Ureter (tissue), 1 donor: ENCODE measurements around the gene WNT5B. TPM values are rescaled to one million over a fixed set of nuclear protein-coding genes. Genes with fewer than 3 reads are reported as not detected.
"Not testable (repeated sequence)": the region's sequence is repeated elsewhere in the genome, so short reads cannot be mapped to it uniquely, and the experiment has no call there.

ENCODE experiments used
- DNase-seq: peaks from one replicate; pipeline ENCODE4 v3.0.0-alpha.2; 2020; ENCODE audit warnings: low spot score
- total RNA-seq: library from RNA; stranded (reverse); gene quantifications from one replicate; pipeline ENCODE4 v1.2.4, GENCODE V29; 2023
- donor health status: DM: yes; HTN: yes; CAD: no.

WNT5B gene
- total RNA-seq, 1 donor from 2014 or later = 7.2 TPM

DNA sequence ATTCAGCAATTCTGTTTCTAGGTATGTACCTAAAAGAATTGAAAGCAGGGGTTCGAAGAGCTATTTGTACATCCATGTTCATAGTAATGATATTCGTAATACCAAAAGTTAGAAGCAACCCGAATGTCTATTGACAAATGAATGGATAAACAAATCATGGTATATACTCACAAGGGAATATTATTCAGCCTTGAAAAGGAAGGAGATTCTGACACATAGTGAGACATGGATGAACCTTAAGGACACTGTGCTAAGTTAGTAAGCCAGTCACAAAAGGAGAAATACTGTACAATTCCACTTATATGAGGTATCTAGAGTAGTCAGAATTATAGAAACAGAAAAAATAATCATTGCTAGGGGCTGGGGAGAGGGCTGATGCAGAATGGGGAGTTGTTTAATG lies 30.3 kb upstream of the WNT5B start:
- no peak for DNase-seq

DNA sequence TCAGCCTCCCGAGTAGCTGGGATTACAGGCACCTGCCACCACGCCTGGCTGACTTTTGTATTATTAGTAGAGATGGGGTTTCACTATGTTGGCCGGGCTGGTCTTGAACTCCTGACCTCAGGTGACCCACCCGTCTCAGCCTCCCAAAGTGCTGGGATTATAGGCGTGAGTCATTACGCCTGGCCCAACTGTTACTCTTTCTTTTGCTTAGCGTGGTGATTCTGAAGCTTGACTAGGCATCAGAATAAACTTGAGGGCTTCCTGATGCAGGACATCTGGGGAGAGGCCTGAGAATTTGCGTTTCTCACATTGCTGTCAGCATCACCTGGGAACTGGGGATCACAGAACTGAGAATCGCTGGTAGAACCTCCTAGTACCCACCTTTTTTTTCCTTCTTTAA lies 26.3 kb upstream of the WNT5B start:
- not testable (repeated sequence) for DNase-seq

DNA sequence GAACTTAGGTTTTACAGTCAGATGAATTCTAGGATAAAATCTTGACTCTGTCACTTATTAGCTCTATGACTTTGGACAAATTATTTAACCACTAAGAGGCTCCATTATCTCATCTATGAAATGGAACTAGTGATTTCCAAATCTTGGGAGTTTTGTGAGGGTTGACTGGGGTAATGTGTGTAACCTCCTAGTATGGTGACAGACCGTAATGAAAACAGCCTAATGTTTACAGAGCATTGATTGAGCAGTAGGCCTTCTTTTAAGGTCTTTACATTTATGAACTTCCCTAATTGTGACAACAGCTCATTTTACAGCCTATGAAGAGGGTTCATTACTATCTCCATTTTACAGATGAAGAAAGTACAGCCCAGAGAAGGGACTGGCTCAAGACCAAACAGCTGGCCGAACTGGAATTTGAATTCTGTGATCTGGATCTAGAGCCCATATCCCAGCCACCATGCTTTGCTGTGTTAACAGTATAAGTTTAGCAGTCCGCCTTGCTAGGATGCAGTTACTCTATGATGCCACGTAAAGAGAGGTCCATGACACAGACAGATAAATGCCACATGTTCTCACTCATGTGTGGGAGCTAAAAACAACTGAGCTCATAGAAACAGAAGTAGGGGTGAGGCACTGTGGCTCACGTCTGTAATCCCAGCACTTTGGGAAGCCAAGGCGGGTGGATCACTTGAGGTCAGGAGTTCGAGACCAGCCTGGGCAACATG lies 25.6 kb upstream of the WNT5B start:
- DNase-seq = no peak

DNA sequence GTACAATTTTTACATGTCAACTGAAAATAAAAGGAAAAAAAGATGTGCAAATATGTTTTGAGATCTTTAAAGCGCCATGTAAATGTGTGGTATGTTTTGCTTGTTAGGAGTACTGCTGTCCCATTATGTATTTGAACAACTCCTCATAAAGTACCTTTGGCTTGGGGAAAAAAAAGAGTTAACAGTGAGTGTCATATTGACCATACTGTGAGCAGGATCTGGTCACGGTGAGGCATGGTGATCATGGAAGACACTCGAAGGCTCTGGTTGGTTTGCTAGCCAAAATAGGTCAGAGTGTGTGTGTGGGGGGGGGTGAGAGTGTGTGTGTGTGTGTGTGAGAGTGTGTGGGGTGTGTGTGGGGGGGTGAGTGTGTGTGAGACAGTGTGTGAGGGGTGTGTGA lies 24.6 kb upstream of the WNT5B start:
- DNase-seq = no peak

DNA sequence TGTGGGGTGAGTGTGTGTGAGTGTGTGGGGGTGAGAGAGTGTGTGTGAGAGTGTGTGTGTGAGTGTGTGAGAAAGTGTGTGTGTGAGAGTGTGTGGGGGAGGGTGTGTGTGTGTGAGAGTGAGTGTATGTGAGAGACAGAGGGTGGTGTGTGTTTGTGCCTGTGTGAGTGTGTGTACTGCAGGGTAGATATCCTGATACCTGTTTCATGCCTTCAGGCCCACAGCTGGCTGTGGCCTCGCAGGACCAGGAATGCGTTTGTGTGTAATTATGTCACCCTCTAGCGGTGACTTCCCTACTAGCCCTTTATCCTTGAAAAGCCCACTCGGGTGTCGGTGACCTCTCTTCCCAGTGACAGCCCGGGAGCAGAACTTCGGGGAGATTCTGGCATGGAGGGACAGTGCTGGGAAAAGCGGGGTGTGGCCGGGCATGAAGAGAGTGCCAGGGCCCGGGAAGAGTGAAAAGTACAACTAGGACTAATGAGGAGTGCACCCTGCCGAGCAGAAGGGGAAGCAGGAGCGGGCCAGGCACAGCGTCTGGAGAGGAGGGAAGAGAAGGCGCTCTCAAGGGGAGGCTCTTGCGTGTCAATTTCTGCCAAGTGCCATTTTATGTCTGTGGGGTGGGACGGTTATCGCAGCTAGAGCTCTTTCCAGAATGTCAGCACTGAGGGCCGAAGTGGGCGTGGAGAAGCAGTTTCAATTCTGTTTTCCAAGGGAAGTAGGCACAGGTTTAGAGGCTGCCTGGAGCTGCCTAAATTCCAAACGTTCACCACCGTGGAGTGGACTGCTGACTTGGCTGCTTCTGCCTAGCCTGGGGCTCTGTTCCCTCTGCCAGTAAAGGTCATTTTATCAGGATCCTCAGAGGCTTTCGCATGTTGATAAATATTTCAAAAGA lies 23.7 kb upstream of the WNT5B start:
- peak; percentile 86 for DNase-seq

DNA sequence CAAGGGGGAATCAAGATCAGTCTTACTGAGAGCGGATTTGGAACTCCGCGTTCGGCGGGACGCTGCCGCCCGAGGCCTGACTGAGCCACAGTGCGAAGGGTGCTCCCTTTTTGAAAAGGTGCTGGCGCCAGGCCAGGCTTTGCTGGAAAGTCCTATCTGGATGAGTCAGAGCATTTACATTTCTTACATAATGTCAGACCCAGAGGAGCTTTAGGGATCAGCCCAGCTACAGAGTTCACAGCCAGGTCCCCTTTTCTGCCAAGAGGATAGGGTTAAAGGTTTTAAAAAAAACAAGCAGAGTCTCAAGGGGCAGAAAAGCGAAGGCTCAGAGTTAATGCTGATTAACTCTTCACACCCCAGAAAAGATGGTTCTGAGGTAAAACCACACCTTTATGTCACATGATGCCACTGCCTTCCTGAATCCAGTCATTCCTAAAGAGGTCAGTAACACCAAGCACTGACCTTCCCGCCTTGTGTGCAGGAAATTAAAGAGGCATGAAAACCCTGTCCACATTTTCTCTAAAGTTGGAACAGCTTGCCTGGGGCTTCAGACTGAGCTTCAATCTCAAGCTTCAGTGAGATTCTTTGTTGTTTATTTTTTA lies 22.9 kb upstream of the WNT5B start:
- DNase-seq = peak; percentile 92

DNA sequence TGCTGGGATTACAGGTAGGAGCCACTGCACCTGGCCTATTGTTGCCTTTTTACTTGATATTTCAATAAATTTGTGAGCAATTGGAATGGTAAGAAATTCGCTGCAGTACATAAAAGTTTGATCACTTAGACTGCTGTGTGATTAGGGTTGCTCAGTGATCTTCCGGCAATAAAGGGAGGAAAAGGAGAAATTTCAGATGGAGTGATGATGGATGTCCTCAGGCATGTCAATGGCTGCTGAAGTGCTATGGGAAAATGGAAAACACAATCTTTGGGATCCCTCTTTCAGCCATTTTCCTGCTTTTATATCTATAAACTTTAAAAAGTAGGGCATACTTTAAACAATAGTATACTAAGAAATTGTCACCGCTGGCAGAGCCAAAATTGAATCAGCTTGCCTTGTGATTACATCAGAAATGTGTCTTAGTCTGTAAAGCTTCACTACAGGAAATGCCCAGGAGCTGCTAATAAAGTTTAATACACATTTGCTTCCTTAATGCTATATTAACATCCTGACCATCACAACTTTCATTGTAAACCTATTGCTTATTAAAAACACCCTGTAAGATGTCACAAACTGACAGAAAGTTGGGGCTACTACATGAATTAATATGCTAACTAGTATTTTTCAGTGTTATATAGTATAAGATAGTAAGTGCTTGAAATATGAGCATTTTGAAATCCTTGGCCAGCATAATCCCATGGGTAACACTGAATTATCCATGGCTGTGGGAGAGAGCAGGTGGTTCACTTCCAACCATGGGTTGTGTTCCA lies 20.9 kb upstream of the WNT5B start:
- DNase-seq = no peak

DNA sequence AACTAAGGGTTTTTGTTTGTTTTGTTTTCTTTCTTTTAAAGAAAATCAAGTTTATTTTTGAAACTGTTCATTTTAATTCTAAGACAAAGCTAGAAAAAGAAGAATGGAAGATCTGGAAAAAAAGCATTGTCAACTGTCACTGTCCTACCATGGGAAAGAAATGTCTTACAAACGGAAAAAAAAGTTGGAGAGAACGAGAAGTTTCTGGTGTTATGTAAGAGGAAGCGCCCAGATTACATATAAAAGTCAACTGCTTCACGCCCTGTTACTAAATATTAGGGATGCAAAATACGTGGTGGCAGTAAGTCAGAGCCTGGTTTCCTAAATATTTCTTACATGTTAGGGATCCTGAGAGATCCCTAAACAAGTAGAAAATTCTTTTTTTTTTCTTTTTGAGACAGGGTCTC lies 20.3 kb upstream of the WNT5B start:
- DNase-seq = no peak

DNA sequence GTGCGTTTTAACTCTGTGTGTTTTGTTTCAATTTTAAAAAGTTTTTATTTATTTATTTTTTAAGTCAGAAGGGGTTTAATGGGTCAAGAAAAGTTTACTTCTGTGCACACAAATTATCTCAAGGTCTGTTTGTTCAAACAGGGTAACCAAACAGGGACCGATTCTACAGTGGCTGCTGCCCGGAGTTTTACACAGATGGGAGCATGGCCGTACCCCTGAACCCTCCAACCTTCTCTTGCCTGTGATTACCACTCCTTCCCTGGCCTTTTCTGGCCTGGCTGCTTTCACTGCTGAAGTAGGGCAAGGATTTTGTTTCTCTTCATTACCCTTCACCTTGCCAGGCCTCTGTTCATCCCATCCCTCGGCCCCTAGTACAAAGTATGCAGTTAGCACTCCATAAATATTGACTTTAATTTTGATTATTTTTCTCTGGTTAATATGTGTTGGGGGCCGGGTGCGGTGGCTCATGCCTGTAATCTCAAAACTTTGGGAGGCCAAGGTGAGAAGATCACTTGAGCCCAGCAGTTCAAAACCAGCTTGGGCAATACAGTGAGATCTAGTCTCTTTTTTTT lies 18.9 kb upstream of the WNT5B start:
- no peak for DNase-seq

DNA sequence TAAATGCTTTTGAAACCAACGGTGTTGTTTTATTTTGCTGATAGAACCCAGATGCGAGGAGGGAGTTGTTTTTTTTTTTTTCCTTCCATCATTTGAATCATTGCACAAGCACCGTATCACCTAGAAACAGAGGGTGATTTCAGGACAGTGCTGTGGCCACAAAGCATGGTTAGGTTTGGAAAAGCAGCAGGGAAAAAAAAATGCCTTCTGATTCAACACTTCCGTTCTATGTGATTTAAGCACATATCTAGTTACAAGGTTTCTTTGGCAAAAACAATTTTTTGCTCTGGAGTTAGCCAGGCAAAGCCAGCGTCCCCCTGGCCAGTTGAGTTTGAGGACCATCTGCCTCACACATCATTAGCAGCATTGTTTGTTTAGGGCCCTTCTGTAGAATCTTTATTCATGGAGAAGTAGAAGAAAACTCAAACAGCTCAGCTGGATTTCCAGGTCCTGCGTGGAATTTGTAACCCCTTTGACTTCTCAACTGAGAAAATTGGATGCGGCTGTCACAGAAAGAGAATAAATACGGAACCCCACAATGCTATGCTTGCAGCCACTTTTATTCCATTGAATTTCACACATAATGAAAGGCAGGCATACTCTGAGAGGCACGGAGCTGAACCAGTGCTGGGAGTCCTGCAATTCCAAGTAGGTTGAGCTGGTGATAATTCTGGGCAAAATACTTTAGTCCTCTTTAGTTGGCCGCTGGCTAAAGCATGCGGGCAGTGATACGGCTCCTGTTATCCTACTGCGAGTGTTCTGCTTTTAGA lies 17.0 kb upstream of the WNT5B start:
- no peak for DNase-seq

DNA sequence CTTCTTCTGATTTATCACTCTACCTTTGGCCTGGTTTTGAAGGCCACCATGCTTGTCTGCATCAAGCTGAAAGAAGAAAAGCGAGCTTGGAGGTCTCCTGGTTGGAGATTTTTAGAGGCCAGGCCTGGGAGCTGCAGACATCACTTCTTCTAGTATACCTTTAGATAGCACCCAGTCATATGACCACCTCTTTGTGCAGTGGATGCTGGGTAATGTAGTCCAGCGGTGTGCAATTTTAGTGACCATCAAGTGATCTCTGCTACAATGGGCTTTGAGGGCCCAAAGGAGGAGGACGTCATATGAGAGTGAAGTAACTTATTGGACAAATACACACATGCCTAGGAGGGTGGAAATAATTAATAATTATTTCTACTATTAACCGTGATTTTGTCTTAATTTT lies 15.2 kb upstream of the WNT5B start:
- DNase-seq = no peak

DNA sequence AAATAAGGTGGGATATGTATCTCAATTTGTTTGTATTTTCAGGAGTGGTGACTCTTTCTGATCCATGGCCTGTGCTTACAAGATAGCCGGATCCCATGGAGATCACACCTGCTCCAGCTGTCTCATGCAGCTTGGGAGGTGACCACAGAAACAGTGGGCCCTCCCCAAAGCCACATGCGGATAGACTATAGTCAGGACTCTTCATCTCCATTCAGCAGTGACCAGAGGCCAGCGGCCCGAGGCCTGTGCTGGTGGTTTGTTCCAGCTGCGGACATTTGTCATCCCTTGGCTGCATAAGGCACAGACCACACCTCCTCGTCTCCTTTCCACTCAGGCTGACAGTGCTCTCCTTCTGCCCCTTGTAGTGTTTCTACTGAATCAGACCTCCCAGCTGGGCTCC lies 14.7 kb upstream of the WNT5B start:
- DNase-seq = no peak

DNA sequence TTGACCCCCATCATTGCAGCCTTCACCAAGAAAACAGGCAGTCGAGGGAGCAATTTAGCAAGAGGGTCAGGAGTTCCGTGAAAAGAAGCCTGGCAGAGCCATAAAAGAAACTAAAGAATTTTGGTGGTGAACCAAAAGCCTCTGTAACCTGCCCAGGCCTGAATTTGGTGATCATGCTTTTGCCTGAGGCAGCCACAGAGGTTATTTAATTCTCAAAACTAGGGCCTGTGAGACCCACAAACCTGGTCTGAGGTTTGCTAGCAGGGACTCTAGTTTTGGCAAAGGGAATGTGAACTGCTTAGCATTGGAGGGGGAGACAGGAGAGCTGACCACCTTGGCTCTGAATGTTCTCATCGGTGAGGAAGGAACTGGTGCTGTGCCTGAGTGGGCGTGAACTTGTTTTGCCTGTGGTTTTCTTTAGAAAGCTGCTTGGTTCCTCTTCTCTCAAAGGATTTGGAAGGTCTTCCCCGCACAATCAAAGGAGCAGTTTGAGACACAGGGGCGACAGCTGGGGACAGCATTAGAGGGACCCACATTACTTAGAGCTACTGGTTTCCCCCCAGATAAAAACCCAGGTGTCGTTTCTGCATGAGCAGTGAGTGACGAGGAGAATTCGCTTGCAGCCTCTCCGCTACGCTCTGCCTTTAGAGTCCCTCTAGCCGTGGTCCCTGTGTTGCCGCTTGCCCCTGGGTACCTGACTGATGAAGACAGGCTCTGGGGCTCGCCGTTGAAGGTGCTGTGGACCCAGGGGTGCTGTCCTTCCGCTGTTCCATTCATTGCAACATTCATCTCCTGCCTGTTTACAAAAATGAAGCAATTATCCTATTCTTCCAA lies 12.6 kb upstream of the WNT5B start:
- no peak for DNase-seq

DNA sequence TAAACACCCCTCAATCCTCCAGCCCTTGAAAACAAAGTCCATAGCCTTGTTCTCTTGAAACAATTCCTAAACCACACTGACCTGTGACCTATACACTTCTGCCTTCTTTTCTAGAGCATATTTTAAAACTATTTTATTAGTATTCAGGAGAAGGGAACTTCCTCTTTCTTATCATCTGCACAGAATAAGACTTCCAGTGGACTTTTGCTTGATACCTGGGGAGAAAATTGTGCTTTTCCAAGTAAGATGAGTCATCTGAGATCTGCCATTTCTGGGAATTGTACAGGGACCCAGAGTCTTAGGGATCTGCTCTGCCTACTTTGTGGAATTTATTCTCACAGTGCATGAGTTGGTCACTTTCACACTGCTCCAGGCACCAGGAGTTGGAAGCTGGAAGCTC lies 10.5 kb upstream of the WNT5B start:
- no peak for DNase-seq

DNA sequence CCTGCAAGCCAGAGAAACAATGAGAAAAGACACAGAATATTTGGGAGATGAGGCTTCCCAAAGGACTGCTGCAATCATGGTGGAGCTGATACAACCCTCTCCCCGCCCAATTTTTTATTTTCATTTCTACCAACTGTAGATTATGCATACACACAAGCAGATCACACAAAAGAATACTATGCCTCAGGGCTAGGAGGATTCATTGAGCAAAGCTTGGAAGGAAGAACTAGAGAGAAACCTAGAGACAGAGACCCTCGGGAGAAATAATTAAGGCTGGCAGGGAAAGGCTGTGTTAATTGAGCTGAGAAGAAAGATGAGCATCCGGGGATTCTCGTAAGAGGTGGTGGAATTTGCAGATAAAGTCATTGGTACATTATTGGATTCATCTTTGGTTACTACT lies 9.9 kb upstream of the WNT5B start:
- DNase-seq = no peak

DNA sequence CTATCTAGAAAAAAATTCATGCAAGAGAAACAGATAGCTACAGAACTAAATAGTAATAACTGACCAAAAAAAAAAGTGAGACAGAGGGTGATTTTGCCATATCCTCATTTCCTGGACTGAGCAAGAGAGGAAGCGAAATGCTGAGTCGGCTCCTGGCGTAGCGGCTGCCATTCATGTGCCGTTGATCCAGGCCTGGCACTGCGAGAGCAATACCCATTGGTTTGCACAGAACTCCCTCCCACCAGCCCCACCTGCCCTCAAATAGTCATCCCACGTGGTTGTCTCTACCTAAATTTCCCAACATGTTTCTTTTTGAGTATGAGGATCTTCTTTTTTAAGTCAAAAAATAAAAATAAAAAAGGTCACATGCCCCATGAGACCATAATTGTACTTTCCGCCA lies 9.4 kb upstream of the WNT5B start:
- DNase-seq = no peak

DNA sequence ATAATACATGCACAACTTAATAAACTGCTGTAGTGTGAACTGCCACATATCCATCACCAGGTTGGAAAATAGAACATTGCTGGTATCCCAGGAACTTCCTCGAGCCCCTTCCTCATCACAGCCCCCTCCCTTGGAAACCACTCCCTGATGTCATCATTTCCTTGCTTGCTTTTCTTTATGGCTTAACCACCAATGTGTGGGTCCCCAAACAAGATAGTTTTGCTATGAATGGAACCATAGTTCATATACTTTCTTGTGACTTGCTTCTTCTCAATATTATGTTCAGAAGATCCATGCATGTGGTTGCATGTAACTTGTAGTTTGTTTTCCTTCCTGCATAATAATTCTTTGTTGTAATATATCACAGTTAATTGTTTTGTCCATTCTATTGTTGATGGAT lies 8.9 kb upstream of the WNT5B start:
- DNase-seq = no peak

DNA sequence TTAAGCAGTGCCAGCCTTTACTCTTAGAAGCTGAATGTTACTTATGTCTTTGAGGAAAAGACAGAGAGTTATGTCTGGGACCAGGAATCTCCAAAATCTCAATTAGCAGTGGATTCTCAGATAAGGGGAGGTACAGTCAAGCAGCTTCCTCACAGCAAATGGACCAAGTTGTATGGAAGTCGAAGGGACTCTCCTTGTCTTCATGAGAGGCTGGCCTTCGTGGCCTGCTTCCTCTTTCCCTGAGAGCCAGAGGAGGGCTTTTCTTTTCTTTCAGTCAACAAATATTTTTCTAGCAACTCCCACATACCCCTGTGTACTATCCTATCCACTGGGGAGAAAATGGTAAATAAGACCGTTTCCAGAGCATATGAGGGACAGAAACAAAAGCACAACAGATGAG lies 6.6 kb upstream of the WNT5B start:
- no peak for DNase-seq

DNA sequence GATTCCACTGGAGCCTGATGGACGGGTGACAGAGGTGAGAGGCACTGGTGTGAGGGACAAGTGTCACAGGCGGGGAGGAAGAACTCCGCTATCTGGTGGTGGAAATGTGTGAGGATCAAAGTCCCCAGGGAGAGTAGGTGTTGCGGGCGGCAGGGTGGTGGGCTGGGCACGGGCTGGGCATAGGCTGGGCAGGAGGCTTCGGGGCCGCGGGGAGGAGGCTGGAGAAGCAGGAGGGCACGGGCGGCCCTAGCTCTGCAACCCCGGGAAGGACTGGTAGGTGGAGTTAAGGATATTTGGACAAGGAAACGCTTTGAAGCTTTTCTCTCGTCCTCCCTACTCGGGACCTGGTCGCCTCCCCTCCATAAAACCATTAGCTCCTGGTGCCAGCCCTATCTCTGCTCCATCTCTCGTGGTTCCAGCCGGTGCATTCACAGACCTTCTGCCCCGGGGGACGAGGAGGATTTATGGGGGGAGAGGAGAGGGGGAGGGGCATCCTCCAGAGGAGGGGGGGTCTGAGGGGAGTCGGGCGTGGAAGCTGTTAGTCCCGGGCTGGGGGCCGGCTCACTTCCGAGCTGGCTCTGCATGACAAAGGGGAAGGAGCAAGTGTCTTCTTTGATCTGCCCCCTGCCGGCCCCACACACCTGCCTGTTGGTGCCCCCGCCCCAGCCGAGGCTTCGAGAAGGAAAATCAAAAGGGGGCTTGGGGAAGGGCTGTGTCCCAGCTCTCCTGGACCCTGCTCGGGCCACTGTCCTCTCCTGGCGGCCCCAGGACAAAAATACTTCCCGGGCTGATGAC lies 504 bp downstream of the WNT5B start:
- DNase-seq = peak; percentile 51
